Measurements from ENCODE around the gene C2CD2L.

The C2CD2L gene

DNA sequence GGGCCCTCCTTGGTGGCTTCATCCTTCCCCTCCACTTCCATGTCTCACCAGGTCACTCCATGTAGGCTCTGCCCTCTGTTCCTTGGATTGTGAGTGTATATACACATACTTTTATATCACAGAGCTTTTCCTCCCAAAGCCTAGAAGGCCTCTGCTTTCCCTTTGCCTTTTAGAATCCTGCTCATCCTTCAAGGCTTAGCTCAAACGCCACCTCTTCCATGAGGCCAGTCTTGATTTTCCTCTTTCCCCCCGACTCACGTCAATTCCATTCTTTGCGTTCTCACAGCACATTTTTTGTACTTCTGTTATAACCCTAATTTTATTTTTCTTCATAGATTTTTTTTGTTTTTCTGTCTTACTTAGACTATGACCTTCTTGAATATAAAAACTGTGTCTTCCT lies 45.5 kb downstream of the C2CD2L start:
- DNase-seq (ENCODE audit: low read depth in 1 of 2, low spot score in 1 of 2), result no peak
- H3K27me3 ChIP-seq (ENCODE audit: insufficient read depth, poor library complexity, severe bottlenecking), result peaks cover 34% of the 10 kb centered on the region
- H3K27ac ChIP-seq (replicated peaks), result no peak overlapping the region
- TF ChIP-seq, protein P1, sequence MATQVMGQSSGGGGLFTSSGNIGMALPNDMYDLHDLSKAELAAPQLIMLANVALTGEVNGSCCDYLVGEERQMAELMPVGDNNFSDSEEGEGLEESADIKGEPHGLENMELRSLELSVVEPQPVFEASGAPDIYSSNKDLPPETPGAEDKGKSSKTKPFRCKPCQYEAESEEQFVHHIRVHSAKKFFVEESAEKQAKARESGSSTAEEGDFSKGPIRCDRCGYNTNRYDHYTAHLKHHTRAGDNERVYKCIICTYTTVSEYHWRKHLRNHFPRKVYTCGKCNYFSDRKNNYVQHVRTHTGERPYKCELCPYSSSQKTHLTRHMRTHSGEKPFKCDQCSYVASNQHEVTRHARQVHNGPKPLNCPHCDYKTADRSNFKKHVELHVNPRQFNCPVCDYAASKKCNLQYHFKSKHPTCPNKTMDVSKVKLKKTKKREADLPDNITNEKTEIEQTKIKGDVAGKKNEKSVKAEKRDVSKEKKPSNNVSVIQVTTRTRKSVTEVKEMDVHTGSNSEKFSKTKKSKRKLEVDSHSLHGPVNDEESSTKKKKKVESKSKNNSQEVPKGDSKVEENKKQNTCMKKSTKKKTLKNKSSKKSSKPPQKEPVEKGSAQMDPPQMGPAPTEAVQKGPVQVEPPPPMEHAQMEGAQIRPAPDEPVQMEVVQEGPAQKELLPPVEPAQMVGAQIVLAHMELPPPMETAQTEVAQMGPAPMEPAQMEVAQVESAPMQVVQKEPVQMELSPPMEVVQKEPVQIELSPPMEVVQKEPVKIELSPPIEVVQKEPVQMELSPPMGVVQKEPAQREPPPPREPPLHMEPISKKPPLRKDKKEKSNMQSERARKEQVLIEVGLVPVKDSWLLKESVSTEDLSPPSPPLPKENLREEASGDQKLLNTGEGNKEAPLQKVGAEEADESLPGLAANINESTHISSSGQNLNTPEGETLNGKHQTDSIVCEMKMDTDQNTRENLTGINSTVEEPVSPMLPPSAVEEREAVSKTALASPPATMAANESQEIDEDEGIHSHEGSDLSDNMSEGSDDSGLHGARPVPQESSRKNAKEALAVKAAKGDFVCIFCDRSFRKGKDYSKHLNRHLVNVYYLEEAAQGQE (IDR thresholded peaks at IDR 0.05; ENCODE audit: insufficient replicate concordance, low read depth), result no peak
- TF ChIP-seq GABPA (IDR thresholded peaks at IDR 0.05; ENCODE audit: low read depth), result no peak
- TF ChIP-seq POLR2AphosphoS5 (IDR thresholded peaks at IDR 0.05; ENCODE audit: low read depth), result no peak
- no peak for TF ChIP-seq SPI1 (IDR thresholded peaks at IDR 0.05; ENCODE audit: borderline replicate concordance, low read depth)
- TF ChIP-seq, protein P2, sequence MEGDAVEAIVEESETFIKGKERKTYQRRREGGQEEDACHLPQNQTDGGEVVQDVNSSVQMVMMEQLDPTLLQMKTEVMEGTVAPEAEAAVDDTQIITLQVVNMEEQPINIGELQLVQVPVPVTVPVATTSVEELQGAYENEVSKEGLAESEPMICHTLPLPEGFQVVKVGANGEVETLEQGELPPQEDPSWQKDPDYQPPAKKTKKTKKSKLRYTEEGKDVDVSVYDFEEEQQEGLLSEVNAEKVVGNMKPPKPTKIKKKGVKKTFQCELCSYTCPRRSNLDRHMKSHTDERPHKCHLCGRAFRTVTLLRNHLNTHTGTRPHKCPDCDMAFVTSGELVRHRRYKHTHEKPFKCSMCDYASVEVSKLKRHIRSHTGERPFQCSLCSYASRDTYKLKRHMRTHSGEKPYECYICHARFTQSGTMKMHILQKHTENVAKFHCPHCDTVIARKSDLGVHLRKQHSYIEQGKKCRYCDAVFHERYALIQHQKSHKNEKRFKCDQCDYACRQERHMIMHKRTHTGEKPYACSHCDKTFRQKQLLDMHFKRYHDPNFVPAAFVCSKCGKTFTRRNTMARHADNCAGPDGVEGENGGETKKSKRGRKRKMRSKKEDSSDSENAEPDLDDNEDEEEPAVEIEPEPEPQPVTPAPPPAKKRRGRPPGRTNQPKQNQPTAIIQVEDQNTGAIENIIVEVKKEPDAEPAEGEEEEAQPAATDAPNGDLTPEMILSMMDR (IDR thresholded peaks at IDR 0.05; ENCODE audit: insufficient read depth, low read length), result no peak
- no peak overlapping the region for H3K4me3 ChIP-seq (replicated peaks; ENCODE audit: insufficient read depth, low read length)

GRCh38 chr11:119153049-119153818 lies 46.1 kb downstream of the C2CD2L start:
- TF ChIP-seq, protein P1 (IDR thresholded peaks at IDR 0.05; ENCODE audit: insufficient replicate concordance, low read depth), result no peak
- TF ChIP-seq SPI1 (IDR thresholded peaks at IDR 0.05; ENCODE audit: borderline replicate concordance, low read depth) (no peak), POLR2AphosphoS5 (IDR thresholded peaks at IDR 0.05; ENCODE audit: low read depth) (no peak), GABPA (IDR thresholded peaks at IDR 0.05; ENCODE audit: low read depth) (no peak)
- TF ChIP-seq, protein P2 (IDR thresholded peaks at IDR 0.05; ENCODE audit: insufficient read depth, low read length), result no peak
- no peak overlapping the region for H3K4me3 ChIP-seq (replicated peaks; ENCODE audit: insufficient read depth, low read length)
- H3K27ac ChIP-seq (replicated peaks), result no peak overlapping the region
- H3K27me3 ChIP-seq (ENCODE audit: insufficient read depth, poor library complexity, severe bottlenecking), result peaks cover 28% of the 10 kb centered on the region
- DNase-seq (ENCODE audit: low read depth in 1 of 2, low spot score in 1 of 2), result no peak

GRCh38 chr11:119154178-119154577 lies 47.0 kb downstream of the C2CD2L start:
- Histone ChIP-seq H3K27ac (replicated peaks) (no peak overlapping the region), H3K27me3 (ENCODE audit: insufficient read depth, poor library complexity, severe bottlenecking) (peaks cover 20% of the 10 kb centered on the region), H3K4me3 (replicated peaks; ENCODE audit: insufficient read depth, low read length) (no peak overlapping the region)
- DNase-seq (ENCODE audit: low read depth in 1 of 2, low spot score in 1 of 2), result no peak
- no peak for TF ChIP-seq POLR2AphosphoS5 (IDR thresholded peaks at IDR 0.05; ENCODE audit: low read depth)
- TF ChIP-seq, protein P1 (IDR thresholded peaks at IDR 0.05; ENCODE audit: insufficient replicate concordance, low read depth), result no peak
- TF ChIP-seq GABPA (IDR thresholded peaks at IDR 0.05; ENCODE audit: low read depth), result no peak
- TF ChIP-seq, protein P2 (IDR thresholded peaks at IDR 0.05; ENCODE audit: insufficient read depth, low read length), result no peak

Measured in HL-60 (cell line).